SU-DHL-6 (cell line): ENCODE data around the gene TOP2A.
"Not testable (repeated sequence)": the region's sequence is repeated elsewhere in the genome, so short reads cannot be mapped to it uniquely, and the experiment has no call there.

Experiments used
- H2AFZ ChIP-seq: fragments of 200-600 bp; sonication (generic); 2 replicates; pipeline ENCODE4 v1.6.1; 2014; ENCODE audit warnings: low read depth, mild to moderate bottlenecking, moderate library complexity, mixed read lengths, antibody characterized with exemption, low read length; ENCODE audit not compliant: severe bottlenecking
- H3F3A ChIP-seq: fragments of 200-600 bp; shearing (Covaris generic); 2 replicates; pipeline ENCODE4 v1.6.0; 2016; ENCODE audit warnings: antibody characterized with exemption, mild to moderate bottlenecking; ENCODE audit not compliant: insufficient read depth
- H3K27ac ChIP-seq: fragments of 200-600 bp; sonication (generic); 2 replicates; pipeline ENCODE4 v1.5.1; 2016; ENCODE audit warnings: low read depth, mild to moderate bottlenecking, low read length, moderate library complexity, mixed read lengths
- H3K27me3 ChIP-seq: fragments of 200-600 bp; sonication (generic), shearing (Covaris generic); 2 replicates; pipeline ENCODE4 v1.6.0; 2014; ENCODE audit warnings: mild to moderate bottlenecking, low read length
- H3K36me3 ChIP-seq: fragments of 200-600 bp; sonication (generic); 2 replicates; pipeline ENCODE4 v1.6.1; 2014; ENCODE audit warnings: mild to moderate bottlenecking, low read length, mixed read lengths
- H3K4me2 ChIP-seq: fragments of 300-600, 200-600 bp; shearing (Covaris generic), sonication (generic); 2 replicates; pipeline ENCODE4 v1.6.0; 2014; ENCODE audit warnings: low read length, low read depth, mild to moderate bottlenecking; ENCODE audit not compliant: poor library complexity, severe bottlenecking
- H3K4me3 ChIP-seq: fragments of 200-600 bp; sonication (generic); 2 replicates; pipeline ENCODE4 v1.5.1; 2014; ENCODE audit warnings: antibody characterized with exemption, low read length, mild to moderate bottlenecking, mixed read lengths; ENCODE audit not compliant: insufficient read depth, poor library complexity, severe bottlenecking
- H3K79me2 ChIP-seq: fragments of 200-600 bp; sonication (generic); 2 replicates; pipeline ENCODE4 v1.6.1; 2014; ENCODE audit warnings: mild to moderate bottlenecking, low read length, moderate library complexity; ENCODE audit not compliant: insufficient read depth
- H3K9ac ChIP-seq: fragments of 200-600 bp; sonication (generic); 2 replicates; pipeline ENCODE4 v1.7.0; 2014; ENCODE audit warnings: mild to moderate bottlenecking, low read length
- H3K9me2 ChIP-seq: fragments of 200-600 bp; sonication (generic); replicated peaks from 2 replicates; pipeline ENCODE4 v1.6.1; 2014; ENCODE audit warnings: low read length; ENCODE audit not compliant: insufficient read depth
- H3K9me3 ChIP-seq: fragments of 200-600 bp; sonication (generic); 2 replicates; pipeline ENCODE4 v1.6.1; 2014; ENCODE audit warnings: low read length, mixed read lengths; ENCODE audit not compliant: insufficient read depth
- H4K20me1 ChIP-seq: fragments of 200-600 bp; sonication (generic); 2 replicates; pipeline ENCODE4 v1.6.1; 2014; ENCODE audit warnings: low read depth, mild to moderate bottlenecking, antibody characterized with exemption, low read length, moderate library complexity, mixed read lengths
- CTCF ChIP-seq: fragments of 200-600 bp; sonication (generic); IDR thresholded peaks from one replicate; pipeline ENCODE4 v1.5.1; 2017; ENCODE audit warnings: antibody characterized with exemption, mild to moderate bottlenecking, low read length, moderate library complexity; ENCODE audit not compliant: insufficient read depth, poor library complexity, severe bottlenecking
- EZH2phosphoT487 ChIP-seq: fragments of 200-600 bp; sonication (generic), shearing (Covaris generic); conservative IDR thresholded peaks from 2 replicates; pipeline ENCODE4 v1.6.1; 2018; ENCODE audit warnings: mild to moderate bottlenecking, antibody characterized with exemption, low read length, moderate library complexity, mixed read lengths

TOP2A gene

GRCh38 chr17:40402668-40403067 is 15.0 kb downstream of the TOP2A start:
- H3K27me3 ChIP-seq: no peaks in the 10 kb centered on the region
- H3K4me3 ChIP-seq: no peak overlapping the region
- H3K9me3 ChIP-seq: no peaks in the 10 kb centered on the region
- H3K79me2 ChIP-seq: no peaks in the 10 kb centered on the region; the same call in 1 of the 2 replicates
- H3F3A ChIP-seq: peaks cover 65% of the 10 kb centered on the region
- no peaks in the 10 kb centered on the region for H4K20me1 ChIP-seq
- H3K4me2 ChIP-seq: no peak overlapping the region
- H2AFZ ChIP-seq: no peak overlapping the region
- H3K27ac ChIP-seq: no peak overlapping the region
- peaks cover 81% of the 10 kb centered on the region for H3K36me3 ChIP-seq
- H3K9me2 ChIP-seq: no peaks in the 10 kb centered on the region
- no peak overlapping the region for H3K9ac ChIP-seq
- TF ChIP-seq CTCF (no peak), EZH2phosphoT487 (no peak)

- Histone ChIP-seq H3F3A (peaks cover 62% of the 10 kb centered on the region), H3K9me2 (no peaks in the 10 kb centered on the region), H3K9ac (no peak overlapping the region), H2AFZ (no peak overlapping the region), H3K27ac (no peak overlapping the region), H3K79me2 (no peaks in the 10 kb centered on the region), H3K4me2 (no peak overlapping the region), H4K20me1 (no peaks in the 10 kb centered on the region), H3K36me3 (peaks cover 77% of the 10 kb centered on the region), H3K9me3 (no peaks in the 10 kb centered on the region), H3K4me3 (no peak overlapping the region), H3K27me3 (no peaks in the 10 kb centered on the region)
- TF ChIP-seq EZH2phosphoT487 (no peak), CTCF (peak; percentile 28)
Observed at GRCh38 chr17:40399185-40399584, 18.5 kb downstream of the TOP2A start.

- not testable (repeated sequence) for H2AFZ ChIP-seq, H4K20me1 ChIP-seq, H3K27ac ChIP-seq, H3K4me3 ChIP-seq, H3K9me3 ChIP-seq, H3K79me2 ChIP-seq, H3K4me2 ChIP-seq, H3K9me2 ChIP-seq, H3K9ac ChIP-seq, H3K27me3 ChIP-seq
- Histone ChIP-seq H3K36me3 (peaks cover 33% of the 10 kb centered on the region), H3F3A (peaks cover 39% of the 10 kb centered on the region)
Observed at GRCh38 chr17:40386555-40386954, 31.1 kb downstream of the TOP2A start.

- no peaks in the 10 kb centered on the region for H3K9me2 ChIP-seq
Observed at GRCh38 chr17:40382251-40382650, 35.4 kb downstream of the TOP2A start.

More at GRCh38 chr17:40382251-40382650, 35.4 kb downstream of the TOP2A start:
- Histone ChIP-seq H3K79me2 (no peaks in the 10 kb centered on the region), H3K27ac (no peak overlapping the region), H3F3A (peaks cover 11% of the 10 kb centered on the region), H3K36me3 (no peaks in the 10 kb centered on the region), H3K4me3 (no peak overlapping the region), H3K9ac (no peak overlapping the region), H2AFZ (no peak overlapping the region), H4K20me1 (no peaks in the 10 kb centered on the region), H3K4me2 (no peak overlapping the region), H3K27me3 (no peaks in the 10 kb centered on the region), H3K9me3 (no peaks in the 10 kb centered on the region)
- TF ChIP-seq CTCF (no peak), EZH2phosphoT487 (no peak)
